HepG2 (cell line): ENCODE data around the gene PRKAG1. TPM values are rescaled to one million over a fixed set of nuclear protein-coding genes. Genes with fewer than 3 reads are reported as not detected.

Experiments used
- ARNTL ChIP-seq: sonication (generic); formaldehyde crosslinking; IDR thresholded peaks from 2 replicates; pipeline ENCODE4 v1.4.0; 2020; ENCODE audit warnings: mild to moderate bottlenecking, missing genetic modification reagents
- CAMTA2 ChIP-seq: sonication (generic); formaldehyde crosslinking; IDR thresholded peaks from 2 replicates; pipeline ENCODE4 v1.4.0; 2020; ENCODE audit warnings: mild to moderate bottlenecking, missing genetic modification reagents, borderline replicate concordance
- DNMT1 ChIP-seq: sonication (generic); formaldehyde crosslinking; IDR thresholded peaks from 2 replicates; pipeline ENCODE4 v1.5.1; 2020; ENCODE audit warnings: mild to moderate bottlenecking, missing genetic modification reagents
- EP300 ChIP-seq, 3 experiments: sonication (generic) in 1 of 3; formaldehyde crosslinking in 1 of 3; IDR thresholded peaks; 2 replicates each; pipeline versions ENCODE4 v1.5.1 to v1.6.1; 2011 to 2020; ENCODE audit warnings: low read depth in 2 of 3, low read length in 2 of 3, borderline replicate concordance in 1 of 3, improper control_type of control experiment in 1 of 3, mild to moderate bottlenecking in 1 of 3, missing genetic modification reagents in 1 of 3, moderate library complexity in 1 of 3
- FOXK2 ChIP-seq: fragments of 450-650 bp; IDR thresholded peaks from 2 replicates; pipeline ENCODE4 v1.6.1; 2016
- ISX ChIP-seq: sonication (generic); formaldehyde crosslinking; conservative IDR thresholded peaks from 2 replicates; pipeline ENCODE4 v1.5.0; 2020; ENCODE audit warnings: missing genetic modification reagents
- MEF2D ChIP-seq: sonication (generic); formaldehyde crosslinking; IDR thresholded peaks from 2 replicates; pipeline ENCODE4 v1.5.1; 2020; ENCODE audit warnings: mild to moderate bottlenecking, missing genetic modification reagents
- MTA1 ChIP-seq: sonication (generic); formaldehyde crosslinking; IDR thresholded peaks from 2 replicates; pipeline ENCODE4 v1.4.0; 2020; ENCODE audit warnings: missing genetic modification reagents, mild to moderate bottlenecking, borderline replicate concordance
- MXI1 ChIP-seq: IDR thresholded peaks from 3 replicates; pipeline ENCODE4 v1.6.1; 2012; ENCODE audit warnings: low read depth, low read length, inconsistent platforms, borderline replicate concordance
- PITX1 ChIP-seq: sonication (generic); formaldehyde crosslinking; IDR thresholded peaks from 2 replicates; pipeline ENCODE4 v1.5.1; 2020; ENCODE audit warnings: mild to moderate bottlenecking, missing genetic modification reagents
- SATB2 ChIP-seq: sonication (generic); formaldehyde crosslinking; IDR thresholded peaks from 2 replicates; pipeline ENCODE4 v1.5.0; 2020; ENCODE audit warnings: missing genetic modification reagents
- ZFY ChIP-seq: sonication (generic); formaldehyde crosslinking; IDR thresholded peaks from 2 replicates; pipeline ENCODE4 v1.4.0; 2020; ENCODE audit warnings: missing genetic modification reagents
- ZNF234 ChIP-seq: sonication (generic); formaldehyde crosslinking; conservative IDR thresholded peaks from 2 replicates; pipeline ENCODE4 v1.5.1; 2020; ENCODE audit warnings: mild to moderate bottlenecking, missing genetic modification reagents
- ZNF30 ChIP-seq: sonication (generic); formaldehyde crosslinking; IDR thresholded peaks from 2 replicates; pipeline ENCODE4 v1.5.0; 2020; ENCODE audit warnings: mild to moderate bottlenecking, missing genetic modification reagents
- ZNF430 ChIP-seq: sonication (generic); formaldehyde crosslinking; IDR thresholded peaks from 2 replicates; pipeline ENCODE4 v1.9.0; 2021; ENCODE audit warnings: mild to moderate bottlenecking, missing genetic modification reagents
- ZNF598 ChIP-seq: sonication (generic); formaldehyde crosslinking; IDR thresholded peaks from 2 replicates; pipeline ENCODE4 v1.5.1; 2020; ENCODE audit warnings: mild to moderate bottlenecking, missing genetic modification reagents, borderline replicate concordance
- ZNF878 ChIP-seq: sonication (generic); formaldehyde crosslinking; IDR thresholded peaks from 2 replicates; pipeline ENCODE4 v1.8.1; 2023; ENCODE audit warnings: mild to moderate bottlenecking, missing genetic modification reagents, moderate library complexity
- ZSCAN20 ChIP-seq: sonication (generic); formaldehyde crosslinking; IDR thresholded peaks from 2 replicates; pipeline ENCODE4 v1.4.0; 2020; ENCODE audit warnings: missing genetic modification reagents, mild to moderate bottlenecking, borderline replicate concordance
- polyA plus RNA-seq, 8 experiments: library from polyadenylated mRNA; depleted of rRNA in 3 of 8; stranded (reverse) in 7 of 8; unstranded in 1 of 8; fragments of >200 nt; fragmentation: Illumina TruSeq in 4 of 8; extraction: Trizol in 4 of 8; gene quantifications; 2 replicates each; pipeline versions ENCODE4 v1.2.1 to v1.2.3, GENCODE V29; 2011 to 2016; ENCODE audit warnings: low read depth in 4 of 8, missing spikeins in 1 of 8, mixed read lengths in 1 of 8; ENCODE audit not compliant: insufficient read depth in 1 of 8
- total RNA-seq, 5 experiments: library from RNA; depleted of rRNA; stranded (reverse); fragments of >200 nt; fragmentation: Illumina TruSeq; extraction: Trizol; gene quantifications; 2 replicates each; pipeline ENCODE4 v1.2.3, GENCODE V29; 2016; ENCODE audit warnings: low read depth in 1 of 5
- TF ChIP-seq, protein P1 (sequence below): sonication (generic); formaldehyde crosslinking; IDR thresholded peaks from 2 replicates; pipeline ENCODE4 v1.5.0; 2020; ENCODE audit warnings: missing genetic modification reagents
- TF ChIP-seq, protein P2 (sequence below): sonication (generic); formaldehyde crosslinking; IDR thresholded peaks from 2 replicates; pipeline ENCODE4 v1.8.1; 2022; ENCODE audit warnings: mild to moderate bottlenecking, missing genetic modification reagents
- TF ChIP-seq, protein P3 (sequence below): sonication (generic); formaldehyde crosslinking; IDR thresholded peaks from 2 replicates; pipeline ENCODE4 v1.4.0; 2020; ENCODE audit warnings: missing genetic modification reagents
- TF ChIP-seq, protein P4 (sequence below): sonication (generic); formaldehyde crosslinking; IDR thresholded peaks from 2 replicates; pipeline ENCODE4 v1.5.0; 2020; ENCODE audit warnings: missing genetic modification reagents

The PRKAG1 gene
- total and polyA plus RNA-seq, 2 of the 13 experiments (the other 11 are each of a cell fraction or from before 2014, with no cell fraction given), result 26.1 to 32.8 TPM

DNA sequence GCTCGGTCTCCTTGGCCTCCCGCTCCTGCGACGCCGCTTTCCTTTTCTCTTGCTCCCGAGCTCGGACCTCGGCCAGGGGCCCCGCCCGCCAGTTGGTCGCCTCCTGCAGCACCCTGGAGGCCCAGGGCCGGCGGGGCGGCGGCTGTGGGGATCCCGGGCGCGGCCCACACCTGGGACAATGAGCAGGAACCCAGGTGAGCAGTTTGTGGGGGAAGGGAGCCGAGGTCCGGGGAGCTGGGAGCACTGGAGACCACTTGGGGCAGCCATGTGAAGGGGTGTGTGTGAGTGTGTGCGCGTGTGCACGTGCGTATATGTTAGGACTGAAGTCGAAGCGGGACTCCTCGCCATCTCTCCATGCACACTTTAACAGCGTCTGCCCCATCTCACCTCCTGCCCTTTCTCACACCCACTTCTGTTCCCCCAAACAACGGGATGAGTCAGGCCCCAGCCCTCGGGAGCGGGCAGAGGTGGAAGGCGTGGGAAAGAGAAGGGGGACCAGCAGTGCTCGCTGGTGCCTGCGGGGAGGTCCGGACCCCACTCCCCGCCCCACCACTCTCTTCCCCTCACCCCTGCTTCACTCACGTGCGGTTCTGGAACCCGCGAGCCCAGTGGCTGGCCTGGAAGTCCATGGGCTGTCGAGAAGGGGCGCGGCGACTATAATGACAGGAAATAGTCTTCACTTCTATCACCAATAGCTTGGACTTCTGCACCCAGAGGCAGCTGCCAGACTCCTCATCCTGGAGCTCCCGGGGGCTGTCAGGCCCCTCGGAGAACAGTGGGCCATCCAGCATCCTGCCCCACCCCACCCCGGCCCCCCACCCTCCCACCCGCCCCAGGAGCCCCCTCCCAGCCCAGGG, 19.9 kb downstream of the PRKAG1 start (continued):
- TF ChIP-seq, protein P1, sequence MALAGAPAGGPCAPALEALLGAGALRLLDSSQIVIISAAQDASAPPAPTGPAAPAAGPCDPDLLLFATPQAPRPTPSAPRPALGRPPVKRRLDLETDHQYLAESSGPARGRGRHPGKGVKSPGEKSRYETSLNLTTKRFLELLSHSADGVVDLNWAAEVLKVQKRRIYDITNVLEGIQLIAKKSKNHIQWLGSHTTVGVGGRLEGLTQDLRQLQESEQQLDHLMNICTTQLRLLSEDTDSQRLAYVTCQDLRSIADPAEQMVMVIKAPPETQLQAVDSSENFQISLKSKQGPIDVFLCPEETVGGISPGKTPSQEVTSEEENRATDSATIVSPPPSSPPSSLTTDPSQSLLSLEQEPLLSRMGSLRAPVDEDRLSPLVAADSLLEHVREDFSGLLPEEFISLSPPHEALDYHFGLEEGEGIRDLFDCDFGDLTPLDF (CRISPR knock-in tag), result no peak; the same call in 1 of the 2 replicates
- TF ChIP-seq ARNTL (CRISPR knock-in tag) (peak; percentile 62), MTA1 (CRISPR knock-in tag) (peak; percentile 65; the same call in 1 of the 2 replicates), DNMT1 (CRISPR knock-in tag) (no peak), ZNF234 (peak; percentile 73; the same call in 1 of the 2 replicates), MEF2D (CRISPR knock-in tag) (0 out of 2 replicates have a peak, but pooled peaks have one; percentile 70), EP300 (IDR thresholded peaks at IDR 0.05; ENCODE audit: low read depth in 2 of 2, low read length in 2 of 2) (no peak), EP300 (CRISPR knock-in tag; IDR thresholded peaks at IDR 0.05; ENCODE audit: borderline replicate concordance) (no peak), ZNF430 (peak; percentile 94; the same call in 1 of the 2 replicates), MXI1 (0 out of 3 replicates have a peak, but pooled peaks have one; percentile 0), ZFY (CRISPR knock-in tag) (peak; percentile 76), CAMTA2 (CRISPR knock-in tag) (0 out of 2 replicates have a peak, but pooled peaks have one; percentile 49), ZNF598 (CRISPR knock-in tag) (peak; percentile 71; the same call in 1 of the 2 replicates), ZSCAN20 (CRISPR knock-in tag) (peak; percentile 95; the same call in 1 of the 2 replicates), PITX1 (CRISPR knock-in tag) (peak; percentile 75; the same call in 1 of the 2 replicates), ZNF878 (CRISPR knock-in tag) (peak; percentile 71; the same call in 1 of the 2 replicates), SATB2 (CRISPR knock-in tag) (peak; percentile 89; the same call in 1 of the 2 replicates), ISX (CRISPR knock-in tag) (peak; percentile 77; the same call in 1 of the 2 replicates), ZNF30 (CRISPR knock-in tag) (peak; percentile 88; the same call in 1 of the 2 replicates), FOXK2 (no peak)
- TF ChIP-seq, protein P2, sequence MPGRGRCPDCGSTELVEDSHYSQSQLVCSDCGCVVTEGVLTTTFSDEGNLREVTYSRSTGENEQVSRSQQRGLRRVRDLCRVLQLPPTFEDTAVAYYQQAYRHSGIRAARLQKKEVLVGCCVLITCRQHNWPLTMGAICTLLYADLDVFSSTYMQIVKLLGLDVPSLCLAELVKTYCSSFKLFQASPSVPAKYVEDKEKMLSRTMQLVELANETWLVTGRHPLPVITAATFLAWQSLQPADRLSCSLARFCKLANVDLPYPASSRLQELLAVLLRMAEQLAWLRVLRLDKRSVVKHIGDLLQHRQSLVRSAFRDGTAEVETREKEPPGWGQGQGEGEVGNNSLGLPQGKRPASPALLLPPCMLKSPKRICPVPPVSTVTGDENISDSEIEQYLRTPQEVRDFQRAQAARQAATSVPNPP (CRISPR knock-in tag), result no peak; the same call in 1 of the 2 replicates
- TF ChIP-seq, protein P3, sequence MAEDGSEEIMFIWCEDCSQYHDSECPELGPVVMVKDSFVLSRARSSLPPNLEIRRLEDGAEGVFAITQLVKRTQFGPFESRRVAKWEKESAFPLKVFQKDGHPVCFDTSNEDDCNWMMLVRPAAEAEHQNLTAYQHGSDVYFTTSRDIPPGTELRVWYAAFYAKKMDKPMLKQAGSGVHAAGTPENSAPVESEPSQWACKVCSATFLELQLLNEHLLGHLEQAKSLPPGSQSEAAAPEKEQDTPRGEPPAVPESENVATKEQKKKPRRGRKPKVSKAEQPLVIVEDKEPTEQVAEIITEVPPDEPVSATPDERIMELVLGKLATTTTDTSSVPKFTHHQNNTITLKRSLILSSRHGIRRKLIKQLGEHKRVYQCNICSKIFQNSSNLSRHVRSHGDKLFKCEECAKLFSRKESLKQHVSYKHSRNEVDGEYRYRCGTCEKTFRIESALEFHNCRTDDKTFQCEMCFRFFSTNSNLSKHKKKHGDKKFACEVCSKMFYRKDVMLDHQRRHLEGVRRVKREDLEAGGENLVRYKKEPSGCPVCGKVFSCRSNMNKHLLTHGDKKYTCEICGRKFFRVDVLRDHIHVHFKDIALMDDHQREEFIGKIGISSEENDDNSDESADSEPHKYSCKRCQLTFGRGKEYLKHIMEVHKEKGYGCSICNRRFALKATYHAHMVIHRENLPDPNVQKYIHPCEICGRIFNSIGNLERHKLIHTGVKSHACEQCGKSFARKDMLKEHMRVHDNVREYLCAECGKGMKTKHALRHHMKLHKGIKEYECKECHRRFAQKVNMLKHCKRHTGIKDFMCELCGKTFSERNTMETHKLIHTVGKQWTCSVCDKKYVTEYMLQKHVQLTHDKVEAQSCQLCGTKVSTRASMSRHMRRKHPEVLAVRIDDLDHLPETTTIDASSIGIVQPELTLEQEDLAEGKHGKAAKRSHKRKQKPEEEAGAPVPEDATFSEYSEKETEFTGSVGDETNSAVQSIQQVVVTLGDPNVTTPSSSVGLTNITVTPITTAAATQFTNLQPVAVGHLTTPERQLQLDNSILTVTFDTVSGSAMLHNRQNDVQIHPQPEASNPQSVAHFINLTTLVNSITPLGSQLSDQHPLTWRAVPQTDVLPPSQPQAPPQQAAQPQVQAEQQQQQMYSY (CRISPR knock-in tag), result peak; percentile 30; the same call in 1 of the 2 replicates
- TF ChIP-seq, protein P4, sequence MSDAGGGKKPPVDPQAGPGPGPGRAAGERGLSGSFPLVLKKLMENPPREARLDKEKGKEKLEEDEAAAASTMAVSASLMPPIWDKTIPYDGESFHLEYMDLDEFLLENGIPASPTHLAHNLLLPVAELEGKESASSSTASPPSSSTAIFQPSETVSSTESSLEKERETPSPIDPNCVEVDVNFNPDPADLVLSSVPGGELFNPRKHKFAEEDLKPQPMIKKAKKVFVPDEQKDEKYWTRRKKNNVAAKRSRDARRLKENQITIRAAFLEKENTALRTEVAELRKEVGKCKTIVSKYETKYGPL (CRISPR knock-in tag), result no peak; the same call in 1 of the 2 replicates
